IMR-90 (cell line): ENCODE data around the gene WASHC2C. TPM values are rescaled to one million over a fixed set of nuclear protein-coding genes. Genes with fewer than 3 reads are reported as not detected.
"Not testable (repeated sequence)": the region's sequence is repeated elsewhere in the genome, so short reads cannot be mapped to it uniquely, and the experiment has no call there.

Experiments used
- ATAC-seq: fragments of 200-7000 bp; cut with Tn5 transposase; 2 replicates; pipeline ENCODE4 v1.9.1; 2020; ENCODE audit warnings: low read depth, mild to moderate bottlenecking, moderate library complexity
- BruUV-seq: library from RNA; stranded (reverse); fragments of 400-500 nt; replicated peaks from 2 replicates; lab custom pipeline; 2021; lab: Mats Ljungman, UMichigan
- CTCF ChIA-PET: fragments of 300-600 bp; formaldehyde crosslinking; extraction: SDS; loops from one replicate; lab custom pipeline; 2021; ENCODE audit warnings: antibody characterized with exemption; lab: Yijun Ruan, JAX
- POLR2A ChIA-PET: fragments of 300-600 bp; sonication (Branson Sonifier 250); formaldehyde crosslinking; loops from one replicate; lab custom pipeline; 2022; ENCODE audit warnings: antibody characterized with exemption; ENCODE audit not compliant: unreplicated experiment; lab: Charles Lee
- DNase-seq: peaks from one replicate; pipeline ENCODE4 v3.0.0; 2013
- H2AFZ ChIP-seq: replicated peaks from 2 replicates; pipeline ENCODE3; 2013; ENCODE audit warnings: low read length, mild to moderate bottlenecking; ENCODE audit not compliant: poor library complexity
- H2AK5ac ChIP-seq: 2 replicates; pipeline ENCODE4 v1.6.1; 2013; ENCODE audit warnings: low read depth, low read length, inconsistent platforms
- H2AK9ac ChIP-seq: replicated peaks from 2 replicates; pipeline ENCODE3; 2013; ENCODE audit warnings: mild to moderate bottlenecking, low read depth, low read length, moderate library complexity; ENCODE audit not compliant: poor library complexity
- H2BK120ac ChIP-seq: 2 replicates; pipeline ENCODE4 v1.6.1; 2013; ENCODE audit warnings: low read depth, low read length, inconsistent platforms
- H2BK15ac ChIP-seq: 3 replicates; pipeline ENCODE4 v1.6.1; 2013; ENCODE audit warnings: low read depth, low read length, inconsistent platforms
- H2BK20ac ChIP-seq: 2 replicates; pipeline ENCODE4 v1.6.1; 2013; ENCODE audit warnings: low read depth, mild to moderate bottlenecking, inconsistent platforms, low read length, moderate library complexity
- H2BK5ac ChIP-seq: 2 replicates; pipeline ENCODE4 v1.6.1; 2013; ENCODE audit warnings: mild to moderate bottlenecking, low read depth, low read length, inconsistent platforms; ENCODE audit not compliant: poor library complexity, severe bottlenecking
- H3K14ac ChIP-seq: replicated peaks from 2 replicates; pipeline ENCODE4 v1.6.1; 2013; ENCODE audit warnings: low read depth, low read length, inconsistent platforms
- H3K18ac ChIP-seq: 2 replicates; pipeline ENCODE4 v1.6.1; 2013; ENCODE audit warnings: low read depth, low read length, control low read depth
- H3K23ac ChIP-seq: 2 replicates; pipeline ENCODE4 v1.6.1; 2013; ENCODE audit warnings: low read depth, low read length, inconsistent platforms
- H3K27ac ChIP-seq: 2 replicates; pipeline ENCODE4 v1.5.1; 2013; ENCODE audit warnings: mild to moderate bottlenecking, control low read depth, low read length; ENCODE audit not compliant: insufficient read depth
- H3K27me3 ChIP-seq: 2 replicates; pipeline ENCODE4 v1.6.1; 2013; ENCODE audit warnings: low read length; ENCODE audit not compliant: control insufficient read depth, insufficient read depth
- H3K36me3 ChIP-seq: 2 replicates; pipeline ENCODE4 v1.6.1; 2013; ENCODE audit warnings: low read length, mixed read lengths; ENCODE audit not compliant: control insufficient read depth, insufficient read depth
- H3K4ac ChIP-seq: 2 replicates; pipeline ENCODE4 v1.6.1; 2013; ENCODE audit warnings: low read depth, low read length, inconsistent platforms
- H3K4me1 ChIP-seq: 2 replicates; pipeline ENCODE4 v1.6.1; 2013; ENCODE audit warnings: low read length, mixed read lengths; ENCODE audit not compliant: control insufficient read depth, insufficient read depth
- H3K4me2 ChIP-seq: 2 replicates; pipeline ENCODE4 v1.6.1; 2013; ENCODE audit warnings: low read depth, mild to moderate bottlenecking, control low read depth, low read length, moderate library complexity
- H3K4me3 ChIP-seq: 2 replicates; pipeline ENCODE4 v1.5.1; 2013; ENCODE audit warnings: low read depth, mild to moderate bottlenecking, control low read depth, low read length, moderate library complexity; ENCODE audit not compliant: insufficient read depth
- H3K56ac ChIP-seq: 2 replicates; pipeline ENCODE4 v1.6.1; 2013; ENCODE audit warnings: low read length, inconsistent platforms; ENCODE audit not compliant: insufficient read depth; ENCODE audit errors: extremely low read depth
- H3K79me1 ChIP-seq, 2 experiments: 2 replicates each; pipeline ENCODE4 v1.6.1; 2013; ENCODE audit warnings: low read length in 2 of 2, inconsistent platforms in 1 of 2, low read depth in 1 of 2
- H3K9ac ChIP-seq: 2 replicates; pipeline ENCODE4 v1.6.1; 2013; ENCODE audit warnings: low read depth, low read length, control low read depth
- H3K9me1 ChIP-seq: 2 replicates; pipeline ENCODE4 v1.6.1; 2013; ENCODE audit warnings: low read length, inconsistent platforms; ENCODE audit not compliant: insufficient read depth
- H3K9me3 ChIP-seq: 2 replicates; pipeline ENCODE4 v1.6.1; 2013; ENCODE audit warnings: low read length; ENCODE audit not compliant: control insufficient read depth, insufficient read depth
- H4K20me1 ChIP-seq: 2 replicates; pipeline ENCODE4 v1.6.1; 2013; ENCODE audit warnings: low read length, inconsistent platforms; ENCODE audit not compliant: insufficient read depth
- H4K5ac ChIP-seq: 2 replicates; pipeline ENCODE4 v1.6.1; 2013; ENCODE audit warnings: mild to moderate bottlenecking, low read depth, low read length, control low read depth
- H4K8ac ChIP-seq, 2 experiments: 2 replicates each; pipeline ENCODE4 v1.6.1; 2013; ENCODE audit warnings: low read depth in 2 of 2, low read length in 2 of 2, control low read depth in 1 of 2, inconsistent platforms in 1 of 2
- H4K91ac ChIP-seq: 2 replicates; pipeline ENCODE4 v1.6.1; 2013; ENCODE audit warnings: low read depth, low read length, inconsistent platforms; ENCODE audit not compliant: insufficient read depth
- WGBS, 2 experiments: methylation state at CpG; one replicate each; pipeline versions ENCODE4 v1.1.5 to v1.1.7; 2013; ENCODE audit warnings: missing lambda C conversion rate in 2 of 2; ENCODE audit not compliant: insufficient read length in 1 of 2; ENCODE audit errors: extremely low coverage in 2 of 2; 5-methylcytosine and 5-hydroxymethylcytosine counted together
- dilution Hi-C: fragments of 300-500 bp; cut with HindIII; formaldehyde crosslinking; loops from one replicate; pipeline ENCODE4 v1.14.3; 2018; ENCODE audit warnings: low sequenced_read_pairs; ENCODE audit not compliant: unreplicated experiment
- in situ Hi-C: fragments of 300-500 bp; cut with MboI; formaldehyde crosslinking; loops from 3 replicates; pipeline ENCODE4 v1.14.3; 2019; ENCODE audit warnings: low sequenced_read_pairs, inconsistent platforms, mixed read lengths
- intact Hi-C: fragments of 100-400 bp; cut with micrococcal nuclease; formaldehyde crosslinking; loops from 2 replicates; pipeline ENCODE4 v1.10.0; 2022
- polyA plus RNA-seq, 3 experiments: library from polyadenylated mRNA; depleted of rRNA; stranded (reverse); fragments of >200 nt; gene quantifications; 2 replicates each; pipeline ENCODE4 v1.2.3, GENCODE V29; 2012; ENCODE audit warnings: low replicate concordance in 1 of 3
- total RNA-seq: library from RNA; depleted of rRNA; stranded (reverse); fragments of >200 nt; gene quantifications from 2 replicates; pipeline ENCODE4 v1.2.3, GENCODE V29; 2012

The WASHC2C gene
- total and polyA plus RNA-seq, 2 of the 4 experiments (the other 2 are of a cell fraction): 22.2 to 27.2 TPM

DNA sequence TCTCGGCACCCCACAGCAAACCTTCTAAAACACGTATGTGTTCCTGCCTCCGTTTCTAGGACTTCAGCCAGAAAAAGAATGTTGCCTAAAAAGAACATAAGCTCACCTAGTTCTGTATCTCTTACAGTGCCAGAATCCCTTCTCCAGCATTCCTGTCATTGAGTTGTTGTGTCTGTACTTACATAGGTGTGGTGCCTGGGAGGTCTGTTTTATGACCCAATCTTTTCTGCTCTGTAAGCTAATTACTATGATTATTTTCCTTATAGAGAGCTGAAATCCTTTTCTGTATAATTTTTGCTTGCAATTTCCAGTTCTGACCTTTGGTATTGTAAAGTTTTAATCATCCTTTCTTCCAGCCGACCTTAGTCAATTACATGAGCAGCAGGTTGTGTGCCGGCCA, 28.0 kb downstream of the WASHC2C start:
- H3K14ac ChIP-seq, BruUV-seq, H4K8ac ChIP-seq, H3K4me1 ChIP-seq, H3K4me2 ChIP-seq, H3K9ac ChIP-seq, H3K9me3 ChIP-seq, H3K79me1 ChIP-seq, H3K27me3 ChIP-seq, H3K36me3 ChIP-seq, H4K91ac ChIP-seq, H4K20me1 ChIP-seq, dilution Hi-C loops, H3K56ac ChIP-seq, H3K4me3 ChIP-seq, H2AK5ac ChIP-seq, DNase-seq, POLR2A ChIA-PET, H2BK20ac ChIP-seq, H2BK15ac ChIP-seq, ATAC-seq, CTCF ChIA-PET, H3K23ac ChIP-seq, H2AK9ac ChIP-seq, H2BK5ac ChIP-seq, H3K4ac ChIP-seq, H4K5ac ChIP-seq, H3K27ac ChIP-seq, in situ Hi-C loops, H2AFZ ChIP-seq, H2BK120ac ChIP-seq, intact Hi-C loops, H3K9me1 ChIP-seq, H3K18ac ChIP-seq: not testable (repeated sequence)
- WGBS, 2 experiments: no CpG with 5 or more reads among the region's 5 CpGs

DNA sequence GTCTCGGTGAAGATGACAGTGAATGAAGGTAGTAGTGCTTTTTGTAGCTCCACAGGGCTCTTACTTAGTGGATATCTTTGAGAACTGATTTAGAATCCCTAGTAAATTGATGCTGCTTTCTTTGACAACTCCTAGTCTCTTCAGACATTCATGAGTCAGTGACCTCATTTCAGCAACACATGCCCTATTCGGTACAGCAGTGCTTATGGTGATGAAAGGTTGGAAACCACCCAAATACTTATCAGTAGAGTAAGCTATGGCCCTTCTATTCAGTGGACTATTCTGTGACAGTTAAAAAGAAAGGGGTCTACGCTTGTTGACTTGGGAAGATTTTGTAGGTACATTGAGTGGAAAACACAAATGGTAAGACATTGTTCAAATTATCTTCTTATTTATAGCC, 29.0 kb downstream of the WASHC2C start:
- H3K18ac ChIP-seq, H3K4me3 ChIP-seq, H3K4ac ChIP-seq, DNase-seq, H2AK5ac ChIP-seq, H4K5ac ChIP-seq, H3K56ac ChIP-seq, H2AFZ ChIP-seq, H2BK5ac ChIP-seq, H3K36me3 ChIP-seq, H2BK15ac ChIP-seq, H3K27ac ChIP-seq, H3K4me1 ChIP-seq, dilution Hi-C loops, H3K9me1 ChIP-seq, H3K4me2 ChIP-seq, H2BK120ac ChIP-seq, H4K20me1 ChIP-seq, H3K14ac ChIP-seq, H2AK9ac ChIP-seq, BruUV-seq, H3K9ac ChIP-seq, H3K79me1 ChIP-seq, in situ Hi-C loops, H3K27me3 ChIP-seq, intact Hi-C loops, H3K9me3 ChIP-seq, H4K8ac ChIP-seq, H3K23ac ChIP-seq, H2BK20ac ChIP-seq, POLR2A ChIA-PET, H4K91ac ChIP-seq, CTCF ChIA-PET: not testable (repeated sequence)
- no CpG with 5 or more reads among the region's 3 CpGs for WGBS, 2 experiments
- peak; percentile 93 for ATAC-seq
